GM18951 (cell line): ENCODE data around the gene ATAT1.

Experiments used
- POLR2A ChIP-seq: IDR thresholded peaks from 4 replicates; pipeline ENCODE4 v1.6.1; 2011; ENCODE audit warnings: mild to moderate bottlenecking; ENCODE audit not compliant: insufficient read length, insufficient read depth; ENCODE audit errors: extremely low read depth
- in situ Hi-C: fragments of 300-500 bp; cut with MboI; formaldehyde crosslinking; loops from one replicate; pipeline ENCODE4 v1.12.0; 2022; ENCODE audit warnings: low sequenced_read_pairs, mixed read lengths, inconsistent platforms; ENCODE audit not compliant: unreplicated experiment

Gene ATAT1

GRCh38 chr6:30601815-30602641, 24.6 kb upstream of the ATAT1 start:
- in situ Hi-C loops = no loop called here
- TF ChIP-seq POLR2A = peak; percentile 12

GRCh38 chr6:30603961-30604360, 22.7 kb upstream of the ATAT1 start:
- in situ Hi-C loops = no loop called here

GRCh38 chr6:30610065-30610464, 16.6 kb upstream of the ATAT1 start:
- TF ChIP-seq POLR2A = peak; percentile 32
- in situ Hi-C loops = no loop called here

More at GRCh38 chr6:30603961-30604360, 22.7 kb upstream of the ATAT1 start:
- TF ChIP-seq POLR2A = no peak

GRCh38 chr6:30611150-30611855, 15.4 kb upstream of the ATAT1 start:
- in situ Hi-C loops = no loop called here
- no peak for TF ChIP-seq POLR2A

DNA sequence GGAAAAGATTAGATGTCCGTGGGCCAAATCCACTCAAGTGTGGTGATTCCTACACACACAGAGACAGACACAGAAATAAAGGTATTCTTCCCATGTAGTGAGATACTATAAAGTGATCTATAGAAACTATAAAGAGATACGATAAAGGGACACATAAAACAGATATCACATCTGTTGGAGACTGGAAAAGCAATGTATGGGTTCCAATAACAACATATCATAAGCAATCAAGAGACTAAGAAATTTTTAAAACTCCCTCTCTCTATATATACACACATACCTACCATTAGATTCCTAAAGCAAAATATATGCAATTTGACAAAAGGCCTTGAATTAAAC, 14.8 kb upstream of the ATAT1 start:
- no peak for TF ChIP-seq POLR2A
- in situ Hi-C loops = no loop called here

- no peak for TF ChIP-seq POLR2A
- in situ Hi-C loops = no loop called here
Measured at GRCh38 chr6:30612213-30612612, 14.5 kb upstream of the ATAT1 start.

DNA sequence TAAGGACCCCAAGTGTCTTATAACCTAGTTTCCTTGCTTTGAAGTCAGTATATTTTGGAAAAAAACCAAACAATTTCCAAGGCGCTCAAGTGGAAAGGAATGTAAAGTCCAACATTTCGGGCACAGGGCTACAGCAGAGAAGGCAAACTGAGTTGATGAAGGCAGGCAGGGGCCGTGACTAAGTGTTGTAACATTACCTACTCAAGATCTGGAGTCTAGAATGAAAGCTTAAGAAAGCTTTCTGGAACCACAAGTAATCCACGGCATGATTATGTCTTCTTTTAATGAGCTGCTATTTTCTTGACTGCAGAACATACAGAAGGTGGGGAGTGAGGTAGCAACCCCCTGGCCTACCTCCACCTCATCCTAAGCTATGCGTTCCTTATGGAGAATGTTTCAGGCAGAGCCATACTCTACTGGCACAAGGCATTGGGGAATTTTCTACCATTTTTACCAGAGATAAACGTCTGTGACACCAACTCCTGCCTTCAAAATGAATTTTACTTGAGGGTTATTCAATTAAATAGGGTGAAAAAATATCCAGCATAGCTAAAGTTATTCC, 13.9 kb upstream of the ATAT1 start:
- TF ChIP-seq POLR2A = peak; percentile 49
- in situ Hi-C loops = no loop called here

DNA sequence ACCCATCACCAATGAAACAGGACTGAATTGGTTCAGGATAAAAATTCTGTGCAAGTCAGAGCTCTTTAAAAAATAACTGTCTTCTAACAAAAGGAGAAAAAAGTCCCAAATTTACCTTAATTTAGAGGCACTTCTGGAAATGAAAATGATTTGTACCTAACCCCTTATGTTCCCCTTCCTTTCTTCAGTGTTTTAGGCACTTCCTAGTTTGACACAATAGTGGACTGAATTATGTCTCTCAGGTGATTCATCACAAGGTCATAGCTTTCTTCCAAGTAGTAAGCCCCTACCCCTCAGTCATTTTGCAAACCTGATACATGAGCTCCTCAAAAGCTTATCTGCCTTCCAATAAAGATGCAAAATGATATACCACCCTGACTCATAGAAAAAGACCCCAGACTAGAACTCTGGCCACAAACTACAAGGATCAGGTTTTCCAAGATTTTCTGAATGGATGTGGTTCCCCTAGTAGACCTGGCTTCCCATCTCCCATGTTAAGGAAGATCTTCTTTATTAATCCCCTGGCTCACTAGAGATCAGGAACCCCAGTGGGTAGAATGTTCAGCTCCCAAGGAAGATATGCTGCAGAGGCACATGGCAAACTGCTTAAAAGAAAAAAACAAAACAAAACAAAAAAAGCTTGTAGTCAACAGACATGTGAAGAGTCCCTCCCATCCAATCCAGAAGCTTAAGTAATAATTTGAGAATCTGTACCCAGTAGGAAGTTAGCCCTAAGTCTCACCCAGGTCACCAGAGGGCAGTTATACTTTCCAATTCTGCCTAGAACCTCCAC, 13.2 kb upstream of the ATAT1 start:
- in situ Hi-C loops = no loop called here
- TF ChIP-seq POLR2A = no peak

- in situ Hi-C loops = no loop called here
Measured at GRCh38 chr6:30614044-30614842, 12.4 kb upstream of the ATAT1 start.

DNA sequence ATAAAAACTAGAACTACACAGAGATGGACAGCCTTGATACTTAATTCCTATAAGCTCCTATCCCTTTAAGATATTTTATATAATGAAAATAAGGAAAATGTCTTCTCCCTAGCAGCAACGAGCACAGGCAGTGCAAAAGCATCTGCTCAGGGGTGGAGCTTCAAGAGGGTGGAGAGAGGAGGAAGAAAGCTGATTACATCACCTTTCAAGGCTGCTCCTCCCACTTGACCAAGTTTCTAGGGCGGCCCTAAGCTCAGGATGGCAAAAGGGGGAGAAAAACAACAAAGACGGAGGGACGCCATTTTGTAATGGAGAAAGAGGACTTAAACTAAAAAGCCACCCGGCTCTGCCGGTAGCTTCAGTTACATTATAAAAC, 11.8 kb upstream of the ATAT1 start:
- TF ChIP-seq POLR2A = peak; percentile 8
- in situ Hi-C loops = no loop called here

More at GRCh38 chr6:30614044-30614842, 12.4 kb upstream of the ATAT1 start:
- TF ChIP-seq POLR2A = no peak

DNA sequence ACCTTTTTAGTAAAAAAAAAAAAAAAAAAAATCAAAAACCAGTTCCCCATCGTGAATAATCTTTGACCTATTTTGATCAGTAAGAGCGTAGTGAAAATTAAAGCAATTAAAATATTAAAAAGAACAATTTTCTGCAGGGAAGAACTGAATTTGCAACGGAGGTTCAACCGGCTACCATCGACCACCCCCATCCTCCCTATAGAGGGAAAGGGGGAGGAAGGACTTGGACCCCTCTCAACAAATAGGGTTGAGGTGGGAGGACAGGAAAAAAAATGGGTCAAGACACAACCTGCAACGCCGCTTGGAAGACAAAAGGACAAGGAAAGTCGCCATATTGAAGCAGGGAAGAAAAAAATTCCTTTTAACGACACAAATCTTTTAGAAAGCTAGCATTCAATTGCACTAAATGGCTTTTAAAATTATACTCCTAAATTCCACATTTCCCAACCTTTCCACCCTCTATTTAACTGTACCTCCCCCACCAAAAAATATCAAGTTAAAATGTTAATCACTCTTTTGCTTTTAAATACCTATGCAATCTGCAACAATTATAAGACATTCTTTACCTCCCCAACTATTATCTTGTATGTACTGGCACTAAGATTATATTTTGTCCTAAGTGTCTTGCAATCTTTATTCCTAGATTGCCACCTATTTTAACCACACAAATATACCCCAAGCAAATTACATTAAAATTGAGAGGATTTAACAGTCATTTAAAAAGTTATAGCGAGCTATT, 11.3 kb upstream of the ATAT1 start:
- TF ChIP-seq POLR2A = peak; percentile 75
- in situ Hi-C loops = no loop called here
